SIG-M5 treated with dmso at 0.1 percent for 504 hours (cell line): Measurements from ENCODE around the gene SLC22A15.
"Not testable (repeated sequence)": the region's sequence is repeated elsewhere in the genome, so short reads cannot be mapped to it uniquely, and the experiment has no call there.

ENCODE experiments used
- DNase-seq: peaks from one replicate; lab custom pipeline; 2025; ENCODE audit not compliant: unreplicated experiment; lab: John Stamatoyannopoulos, UW

The SLC22A15 gene

GRCh38 chr1:116031302-116031835 lies 55.1 kb downstream of the SLC22A15 start:
- no peak for DNase-seq

- DNase-seq: no peak
Measured at GRCh38 chr1:116033322-116033721, 57.0 kb downstream of the SLC22A15 start.

GRCh38 chr1:116036255-116036654 lies 59.9 kb downstream of the SLC22A15 start:
- DNase-seq: no peak

- no peak for DNase-seq
Measured at GRCh38 chr1:116038679-116039078, 62.4 kb downstream of the SLC22A15 start.

- no peak for DNase-seq
Measured at GRCh38 chr1:116044071-116044470, 67.8 kb downstream of the SLC22A15 start.

GRCh38 chr1:116046933-116047332 lies 70.6 kb downstream of the SLC22A15 start:
- not testable (repeated sequence) for DNase-seq

GRCh38 chr1:116051896-116052295 lies 75.6 kb downstream of the SLC22A15 start:
- DNase-seq: not testable (repeated sequence)

GRCh38 chr1:116062201-116062600 lies 85.9 kb downstream of the SLC22A15 start:
- no peak for DNase-seq

- DNase-seq: no peak
Measured at GRCh38 chr1:116064616-116065015, 88.3 kb downstream of the SLC22A15 start.

- DNase-seq: no peak
Measured at GRCh38 chr1:116066868-116067565, 90.7 kb downstream of the SLC22A15 start.

GRCh38 chr1:116067566-116067890 lies 91.2 kb downstream of the SLC22A15 start:
- no peak for DNase-seq

- DNase-seq: no peak
Measured at GRCh38 chr1:116075575-116075974, 99.3 kb downstream of the SLC22A15 start.

- DNase-seq: no peak
Measured at GRCh38 chr1:116075990-116076389, 99.7 kb downstream of the SLC22A15 start.

GRCh38 chr1:116076831-116077230 lies 100.5 kb downstream of the SLC22A15 start:
- DNase-seq: no peak

GRCh38 chr1:116078699-116079223 lies 102.4 kb downstream of the SLC22A15 start:
- DNase-seq: no peak

GRCh38 chr1:116087628-116088027 lies 111.3 kb downstream of the SLC22A15 start:
- no peak for DNase-seq

GRCh38 chr1:116089870-116090269 lies 113.6 kb downstream of the SLC22A15 start:
- no peak for DNase-seq

GRCh38 chr1:116091083-116091482 lies 114.8 kb downstream of the SLC22A15 start:
- no peak for DNase-seq

- no peak for DNase-seq
Measured at GRCh38 chr1:116092752-116093489, 116.6 kb downstream of the SLC22A15 start.

GRCh38 chr1:116095027-116095426 lies 118.7 kb downstream of the SLC22A15 start:
- no peak for DNase-seq

- no peak for DNase-seq
Measured at GRCh38 chr1:116096013-116096618, 119.8 kb downstream of the SLC22A15 start.

- DNase-seq: no peak
Measured at GRCh38 chr1:116097626-116098025, 121.3 kb downstream of the SLC22A15 start.
